NCI-H460 (cell line): ENCODE measurements around the gene SHQ1. TPM values are rescaled to one million over a fixed set of nuclear protein-coding genes. Genes with fewer than 3 reads are reported as not detected.
"Not testable (repeated sequence)": the region's sequence is repeated elsewhere in the genome, so short reads cannot be mapped to it uniquely, and the experiment has no call there.

Experiments used
- DNase-seq: peaks from one replicate; pipeline ENCODE4 v3.0.0-alpha.2; 2016; ENCODE audit warnings: low read depth; ENCODE audit errors: extremely low read depth
- total RNA-seq: library from RNA; depleted of rRNA; stranded (reverse); fragments of >200 nt; shearing (Covaris generic); gene quantifications from 2 replicates; pipeline ENCODE4 v1.2.3, GENCODE V29; 2014; rRNA removed

Gene SHQ1
- total RNA-seq, 1 experiment from 2014 or later, result 10.4 TPM

- no peak for DNase-seq
Measured at GRCh38 chr3:72722930-72723726, 125.1 kb downstream of the SHQ1 start.

- DNase-seq, result no peak
Measured at GRCh38 chr3:72721683-72722381, 126.4 kb downstream of the SHQ1 start.

- DNase-seq, result no peak
Measured at GRCh38 chr3:72720566-72720965, 127.7 kb downstream of the SHQ1 start.

GRCh38 chr3:72719137-72719536 lies 129.1 kb downstream of the SHQ1 start:
- no peak for DNase-seq

- DNase-seq, result not testable (repeated sequence)
Measured at GRCh38 chr3:72714135-72714534, 134.1 kb downstream of the SHQ1 start.

GRCh38 chr3:72710471-72710870 lies 137.8 kb downstream of the SHQ1 start:
- DNase-seq, result not testable (repeated sequence)

GRCh38 chr3:72708441-72708840 lies 139.8 kb downstream of the SHQ1 start:
- DNase-seq, result no peak

GRCh38 chr3:72702997-72703396 lies 145.2 kb downstream of the SHQ1 start:
- no peak for DNase-seq

GRCh38 chr3:72702390-72702789 lies 145.9 kb downstream of the SHQ1 start:
- no peak for DNase-seq

- no peak for DNase-seq
Measured at GRCh38 chr3:72700106-72700505, 148.1 kb downstream of the SHQ1 start.

GRCh38 chr3:72699631-72700030 lies 148.6 kb downstream of the SHQ1 start:
- DNase-seq, result no peak

Other genes with a start within 250 kb of the SHQ1 start
- 4.3 and 6.5 TPM in 2 replicates for gene GXYLT2, start 39.6 kb upstream of the SHQ1 start, total RNA-seq
- 45.4 and 48.6 TPM in 2 replicates for gene PPP4R2, start 148.4 kb upstream of the SHQ1 start, total RNA-seq
- gene EBLN2, start 213.2 kb upstream of the SHQ1 start, total RNA-seq, result 2.7 and 3.4 TPM in 2 replicates